ENCODE results near the gene BACE2. TPM values are rescaled to one million over a fixed set of nuclear protein-coding genes. Genes with fewer than 3 reads are reported as not detected.

The BACE2 gene
- total and polyA plus RNA-seq, 2 of the 13 experiments (the other 11 are each of a cell fraction or from before 2014, with no cell fraction given): 0.07 to 0.11 TPM

- H3K9me3 ChIP-seq (ENCODE audit: low read length): no peaks in the 10 kb centered on the region
- H3K4me3 ChIP-seq (replicated peaks in 1 of 3; ENCODE audit: insufficient read depth in 1 of 3, low read depth in 2 of 3, low read length in 3 of 3): no peak overlapping the region
- no peaks in the 10 kb centered on the region for H4K20me1 ChIP-seq (ENCODE audit: insufficient read depth, low read length)
- FAIRE-seq: no peak
- H3K27me3 ChIP-seq (ENCODE audit: control insufficient read depth in 1 of 2, insufficient read depth in 2 of 2, low read length in 2 of 2): peaks cover 0 to 5% of the 10 kb centered on the region in 2 experiments; a peak in 2 of 5 replicates
- intact Hi-C loops (cut with micrococcal nuclease; ENCODE audit: unreplicated experiment): no loop called here
- CTCF ChIA-PET (ENCODE audit: low intra/inter-chr PET ratio, low total read pairs): no interaction called here
- no peaks in the 10 kb centered on the region for H3K36me3 ChIP-seq (replicated peaks in 1 of 2; ENCODE audit: control insufficient read depth in 1 of 2, insufficient read depth in 2 of 2, low read length in 2 of 2)
- no peak overlapping the region for H3K9ac ChIP-seq (ENCODE audit: insufficient read depth, low read depth, low read length)
- BruUV-seq (replicated peaks): no TSS peak
- H3K4me2 ChIP-seq (ENCODE audit: low read depth, low read length): no peak overlapping the region
- ATAC-seq: peak; percentile 69
- TF ChIP-seq ZNF354B (CRISPR knock-in tag; IDR thresholded peaks at IDR 0.05) (no peak), ATF7 (IDR thresholded peaks at IDR 0.05) (peak; percentile 35; the same call in 1 of the 2 replicates), ATF7 (CRISPR knock-in tag; IDR thresholded peaks at IDR 0.05) (no peak), CREM (IDR thresholded peaks at IDR 0.05) (peak; percentile 29; the same call in 1 of the 2 replicates), CREM (CRISPR knock-in tag; IDR thresholded peaks at IDR 0.05) (no peak), ZBTB21 (CRISPR knock-in tag; IDR thresholded peaks at IDR 0.05) (peak; percentile 71), CREB1 (IDR thresholded peaks at IDR 0.05) (peak; percentile 84), CREB1 (CRISPR knock-in tag; IDR thresholded peaks at IDR 0.05) (no peak)
- H2AFZ ChIP-seq (ENCODE audit: low read length): no peak overlapping the region
- no peaks in the 10 kb centered on the region for H3K79me2 ChIP-seq (ENCODE audit: insufficient read depth, low read length)
- in situ Hi-C loops (cut with HindIII; ENCODE audit: extremely low pct_ligation_motif_present, low pct_unique_long_range_greater_than_20kb): no loop called here
- peaks cover 12% of the 10 kb centered on the region for H3K4me1 ChIP-seq (ENCODE audit: insufficient read depth, low read length)
- no peak overlapping the region for H3K27ac ChIP-seq (ENCODE audit: extremely low read length, insufficient read depth, low read length)
- peak; percentile 41 for DNase-seq (ENCODE audit: low spot score)
- POLR2A ChIA-PET: no interaction called here
- 2% methylated on average over 5 of the region's 5 CpGs for WGBS (ENCODE audit: low lambda C conversion rate)
Observed at GRCh38 chr21:41228006-41228370, 60.0 kb downstream of the BACE2 start.

- H3K4me2 ChIP-seq (ENCODE audit: low read depth, low read length): no peak overlapping the region
- WGBS (ENCODE audit: low lambda C conversion rate): 60% methylated on average over 5 of the region's 5 CpGs
- in situ Hi-C loops (cut with HindIII; ENCODE audit: extremely low pct_ligation_motif_present, low pct_unique_long_range_greater_than_20kb) (no loop called here), intact Hi-C loops (cut with micrococcal nuclease; ENCODE audit: unreplicated experiment) (no loop called here)
- no peaks in the 10 kb centered on the region for H3K79me2 ChIP-seq (ENCODE audit: insufficient read depth, low read length)
- no TSS peak for BruUV-seq (replicated peaks)
- no peak overlapping the region for H3K27ac ChIP-seq (ENCODE audit: extremely low read length, insufficient read depth, low read length)
- no peaks in the 10 kb centered on the region for H4K20me1 ChIP-seq (ENCODE audit: insufficient read depth, low read length)
- H3K4me3 ChIP-seq (replicated peaks in 1 of 3; ENCODE audit: insufficient read depth in 1 of 3, low read depth in 2 of 3, low read length in 3 of 3): no peak overlapping the region
- peaks cover 0 to 5% of the 10 kb centered on the region in 2 experiments; a peak in 2 of 5 replicates for H3K27me3 ChIP-seq (ENCODE audit: control insufficient read depth in 1 of 2, insufficient read depth in 2 of 2, low read length in 2 of 2)
- H3K9me3 ChIP-seq (ENCODE audit: low read length): no peaks in the 10 kb centered on the region
- CTCF ChIA-PET (ENCODE audit: low intra/inter-chr PET ratio, low total read pairs): no interaction called here
- POLR2A ChIA-PET: no interaction called here
- FAIRE-seq: no peak
- no peaks in the 10 kb centered on the region for H3K36me3 ChIP-seq (replicated peaks in 1 of 2; ENCODE audit: control insufficient read depth in 1 of 2, insufficient read depth in 2 of 2, low read length in 2 of 2)
- ATAC-seq: no peak
- no peak overlapping the region for H2AFZ ChIP-seq (ENCODE audit: low read length)
- H3K9ac ChIP-seq (ENCODE audit: insufficient read depth, low read depth, low read length): no peak overlapping the region
- DNase-seq (ENCODE audit: low spot score): no peak
- H3K4me1 ChIP-seq (ENCODE audit: insufficient read depth, low read length): peaks cover 12% of the 10 kb centered on the region
- TF ChIP-seq ZFP62 (CRISPR knock-in tag; IDR thresholded peaks at IDR 0.05): no peak
- TF ChIP-seq SRSF9 (IDR thresholded peaks at IDR 0.05; ENCODE audit: borderline replicate concordance, insufficient read depth, low read depth, low read length, poor library complexity, severe bottlenecking): no peak
- no peak for TF ChIP-seq GPN1 (CRISPR knock-in tag; IDR thresholded peaks at IDR 0.05; ENCODE audit: borderline replicate concordance)
- TF ChIP-seq ZNF354B (CRISPR knock-in tag; IDR thresholded peaks at IDR 0.05): no peak
- TF ChIP-seq, protein P1, sequence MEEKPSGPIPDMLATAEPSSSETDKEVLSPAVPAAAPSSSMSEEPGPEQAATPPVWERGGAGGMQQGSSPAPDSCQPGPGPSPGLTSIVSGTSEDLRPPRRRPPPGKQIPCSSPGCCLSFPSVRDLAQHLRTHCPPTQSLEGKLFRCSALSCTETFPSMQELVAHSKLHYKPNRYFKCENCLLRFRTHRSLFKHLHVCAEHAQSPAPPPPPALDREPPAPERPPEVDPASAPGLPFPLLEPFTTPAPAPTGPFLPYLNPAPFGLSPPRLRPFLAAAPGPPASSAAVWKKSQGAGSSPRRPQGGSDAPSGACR (CRISPR knock-in tag; IDR thresholded peaks at IDR 0.05): no peak
- no peak for TF ChIP-seq TCF7 (IDR thresholded peaks at IDR 0.05; ENCODE audit: low read depth)
- TF ChIP-seq ZNF710 (CRISPR knock-in tag; IDR thresholded peaks at IDR 0.05; ENCODE audit: borderline replicate concordance): no peak
- TF ChIP-seq SNAPC2 (CRISPR knock-in tag; IDR thresholded peaks at IDR 0.05): no peak
- TF ChIP-seq, protein P2, sequence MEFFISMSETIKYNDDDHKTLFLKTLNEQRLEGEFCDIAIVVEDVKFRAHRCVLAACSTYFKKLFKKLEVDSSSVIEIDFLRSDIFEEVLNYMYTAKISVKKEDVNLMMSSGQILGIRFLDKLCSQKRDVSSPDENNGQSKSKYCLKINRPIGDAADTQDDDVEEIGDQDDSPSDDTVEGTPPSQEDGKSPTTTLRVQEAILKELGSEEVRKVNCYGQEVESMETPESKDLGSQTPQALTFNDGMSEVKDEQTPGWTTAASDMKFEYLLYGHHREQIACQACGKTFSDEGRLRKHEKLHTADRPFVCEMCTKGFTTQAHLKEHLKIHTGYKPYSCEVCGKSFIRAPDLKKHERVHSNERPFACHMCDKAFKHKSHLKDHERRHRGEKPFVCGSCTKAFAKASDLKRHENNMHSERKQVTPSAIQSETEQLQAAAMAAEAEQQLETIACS (CRISPR knock-in tag; IDR thresholded peaks at IDR 0.05): no peak
- TF ChIP-seq HNRNPK (IDR thresholded peaks at IDR 0.05; ENCODE audit: low read depth, low read length, poor library complexity, severe bottlenecking): no peak
- no peak for TF ChIP-seq BORCS8-MEF2B (CRISPR knock-in tag; IDR thresholded peaks at IDR 0.05)
Observed at GRCh38 chr21:41228492-41228891, 60.5 kb downstream of the BACE2 start.
